ENCODE measurements around the gene SRMS. TPM values are rescaled to one million over a fixed set of nuclear protein-coding genes. Genes with fewer than 3 reads are reported as not detected.
A peak's percentile ranks its signal among the peaks of the same experiment; 100 is the strongest.

SRMS gene
- total and polyA plus RNA-seq, 4 donors, result not detected

DNA sequence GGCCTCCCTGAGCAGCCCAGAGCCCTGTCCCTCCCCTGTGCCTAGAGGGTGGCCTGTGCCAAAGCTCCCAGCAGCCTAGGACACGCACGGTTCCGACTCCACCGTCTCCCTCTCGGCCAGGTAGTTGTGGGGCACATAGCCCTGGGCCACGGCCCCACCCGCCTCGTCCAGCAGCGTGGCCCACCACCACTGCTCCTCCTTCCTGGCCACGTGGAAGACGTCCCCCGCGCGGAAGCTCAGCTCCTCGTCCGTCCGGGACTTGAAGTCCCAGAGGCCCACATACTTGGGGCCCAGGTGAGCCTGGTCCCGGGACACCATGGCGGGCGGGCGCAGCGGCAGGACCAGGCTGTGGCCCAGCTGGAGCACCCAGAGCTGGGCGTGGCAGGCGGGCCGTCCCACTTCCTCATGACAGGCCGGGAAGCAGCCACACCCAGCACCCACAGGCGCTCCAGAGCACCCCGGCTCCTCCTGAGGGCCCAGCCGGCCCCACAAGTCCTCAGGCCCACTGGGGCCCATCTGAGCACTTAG is 10.5 kb downstream of the SRMS start, which contains the start of gene PTK6 (continued):
- TF ChIP-seq TAF1 (conservative IDR thresholded peaks at IDR 0.05), result no peak
- TF ChIP-seq, protein P1, sequence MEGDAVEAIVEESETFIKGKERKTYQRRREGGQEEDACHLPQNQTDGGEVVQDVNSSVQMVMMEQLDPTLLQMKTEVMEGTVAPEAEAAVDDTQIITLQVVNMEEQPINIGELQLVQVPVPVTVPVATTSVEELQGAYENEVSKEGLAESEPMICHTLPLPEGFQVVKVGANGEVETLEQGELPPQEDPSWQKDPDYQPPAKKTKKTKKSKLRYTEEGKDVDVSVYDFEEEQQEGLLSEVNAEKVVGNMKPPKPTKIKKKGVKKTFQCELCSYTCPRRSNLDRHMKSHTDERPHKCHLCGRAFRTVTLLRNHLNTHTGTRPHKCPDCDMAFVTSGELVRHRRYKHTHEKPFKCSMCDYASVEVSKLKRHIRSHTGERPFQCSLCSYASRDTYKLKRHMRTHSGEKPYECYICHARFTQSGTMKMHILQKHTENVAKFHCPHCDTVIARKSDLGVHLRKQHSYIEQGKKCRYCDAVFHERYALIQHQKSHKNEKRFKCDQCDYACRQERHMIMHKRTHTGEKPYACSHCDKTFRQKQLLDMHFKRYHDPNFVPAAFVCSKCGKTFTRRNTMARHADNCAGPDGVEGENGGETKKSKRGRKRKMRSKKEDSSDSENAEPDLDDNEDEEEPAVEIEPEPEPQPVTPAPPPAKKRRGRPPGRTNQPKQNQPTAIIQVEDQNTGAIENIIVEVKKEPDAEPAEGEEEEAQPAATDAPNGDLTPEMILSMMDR (IDR thresholded peaks at IDR 0.05; ENCODE audit: low read depth, low read length, missing input control), result no peak

DNA sequence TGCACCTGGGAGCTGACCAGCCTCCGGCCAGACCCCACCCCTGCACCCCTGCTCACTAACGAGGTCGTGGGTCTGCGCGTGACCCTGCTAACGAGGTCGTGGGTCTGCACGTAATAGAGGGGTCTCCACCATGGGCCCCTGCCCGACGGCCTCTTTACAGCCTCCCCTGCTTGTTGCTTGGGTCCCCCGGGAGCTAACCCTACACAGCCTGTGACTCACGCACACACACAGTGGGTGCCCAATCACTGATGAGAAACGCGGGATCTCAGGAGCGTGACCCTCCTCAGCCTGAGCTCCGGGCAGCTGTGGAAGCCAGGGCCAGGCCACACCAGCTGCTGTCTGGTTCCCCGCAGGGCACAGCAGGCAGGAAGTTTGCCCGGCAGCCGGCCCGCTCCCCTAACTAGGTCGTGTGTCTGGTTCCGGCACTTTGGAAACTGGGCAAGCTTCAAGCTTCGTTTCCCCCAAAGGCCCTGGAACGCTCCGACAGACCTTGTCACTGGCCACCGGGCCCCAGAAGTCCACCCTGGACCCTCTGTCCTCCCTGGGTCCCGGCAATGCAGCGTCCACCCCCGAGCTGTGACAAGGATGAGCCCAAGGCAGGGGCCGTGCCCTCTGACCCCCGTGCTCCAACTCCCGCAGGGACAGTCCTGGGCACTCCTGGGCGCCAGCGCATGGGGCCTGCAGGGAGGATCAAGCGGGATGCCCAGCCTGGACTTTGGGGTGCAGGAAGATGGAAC is 11.1 kb downstream of the SRMS start:
- H3K9me3 ChIP-seq (ENCODE audit: control insufficient read depth in 4 of 4, low read length in 3 of 4), result no peaks in the 10 kb centered on the region
- no peak for DNase-seq (ENCODE audit: low spot score)
- TF ChIP-seq, protein P2, sequence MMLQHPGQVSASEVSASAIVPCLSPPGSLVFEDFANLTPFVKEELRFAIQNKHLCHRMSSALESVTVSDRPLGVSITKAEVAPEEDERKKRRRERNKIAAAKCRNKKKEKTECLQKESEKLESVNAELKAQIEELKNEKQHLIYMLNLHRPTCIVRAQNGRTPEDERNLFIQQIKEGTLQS (IDR thresholded peaks at IDR 0.05), result no peak
- TF ChIP-seq FOXA1 (IDR thresholded peaks at IDR 0.05) (no peak), HNF4A (conservative IDR thresholded peaks at IDR 0.05) (no peak), RXRA (IDR thresholded peaks at IDR 0.05) (no peak), EGR1 (IDR thresholded peaks at IDR 0.05; ENCODE audit: low read depth in 2 of 2) (no peak), TAF1 (conservative IDR thresholded peaks at IDR 0.05) (no peak), FOXA2 (IDR thresholded peaks at IDR 0.05) (no peak), GABPA (IDR thresholded peaks at IDR 0.05 in 1 of 2, conservative IDR thresholded peaks at IDR 0.05 in 1 of 2) (no peak), NR2F2 (IDR thresholded peaks at IDR 0.05) (no peak), JUND (IDR thresholded peaks at IDR 0.05) (no peak), HNF4G (IDR thresholded peaks at IDR 0.05) (no peak), YY1 (IDR thresholded peaks at IDR 0.05) (no peak)
- TF ChIP-seq, protein P3, sequence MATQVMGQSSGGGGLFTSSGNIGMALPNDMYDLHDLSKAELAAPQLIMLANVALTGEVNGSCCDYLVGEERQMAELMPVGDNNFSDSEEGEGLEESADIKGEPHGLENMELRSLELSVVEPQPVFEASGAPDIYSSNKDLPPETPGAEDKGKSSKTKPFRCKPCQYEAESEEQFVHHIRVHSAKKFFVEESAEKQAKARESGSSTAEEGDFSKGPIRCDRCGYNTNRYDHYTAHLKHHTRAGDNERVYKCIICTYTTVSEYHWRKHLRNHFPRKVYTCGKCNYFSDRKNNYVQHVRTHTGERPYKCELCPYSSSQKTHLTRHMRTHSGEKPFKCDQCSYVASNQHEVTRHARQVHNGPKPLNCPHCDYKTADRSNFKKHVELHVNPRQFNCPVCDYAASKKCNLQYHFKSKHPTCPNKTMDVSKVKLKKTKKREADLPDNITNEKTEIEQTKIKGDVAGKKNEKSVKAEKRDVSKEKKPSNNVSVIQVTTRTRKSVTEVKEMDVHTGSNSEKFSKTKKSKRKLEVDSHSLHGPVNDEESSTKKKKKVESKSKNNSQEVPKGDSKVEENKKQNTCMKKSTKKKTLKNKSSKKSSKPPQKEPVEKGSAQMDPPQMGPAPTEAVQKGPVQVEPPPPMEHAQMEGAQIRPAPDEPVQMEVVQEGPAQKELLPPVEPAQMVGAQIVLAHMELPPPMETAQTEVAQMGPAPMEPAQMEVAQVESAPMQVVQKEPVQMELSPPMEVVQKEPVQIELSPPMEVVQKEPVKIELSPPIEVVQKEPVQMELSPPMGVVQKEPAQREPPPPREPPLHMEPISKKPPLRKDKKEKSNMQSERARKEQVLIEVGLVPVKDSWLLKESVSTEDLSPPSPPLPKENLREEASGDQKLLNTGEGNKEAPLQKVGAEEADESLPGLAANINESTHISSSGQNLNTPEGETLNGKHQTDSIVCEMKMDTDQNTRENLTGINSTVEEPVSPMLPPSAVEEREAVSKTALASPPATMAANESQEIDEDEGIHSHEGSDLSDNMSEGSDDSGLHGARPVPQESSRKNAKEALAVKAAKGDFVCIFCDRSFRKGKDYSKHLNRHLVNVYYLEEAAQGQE (IDR thresholded peaks at IDR 0.05), result no peak
- TF ChIP-seq, protein P4, sequence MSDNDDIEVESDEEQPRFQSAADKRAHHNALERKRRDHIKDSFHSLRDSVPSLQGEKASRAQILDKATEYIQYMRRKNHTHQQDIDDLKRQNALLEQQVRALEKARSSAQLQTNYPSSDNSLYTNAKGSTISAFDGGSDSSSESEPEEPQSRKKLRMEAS (IDR thresholded peaks at IDR 0.05), result no peak
- TF ChIP-seq, protein P5, sequence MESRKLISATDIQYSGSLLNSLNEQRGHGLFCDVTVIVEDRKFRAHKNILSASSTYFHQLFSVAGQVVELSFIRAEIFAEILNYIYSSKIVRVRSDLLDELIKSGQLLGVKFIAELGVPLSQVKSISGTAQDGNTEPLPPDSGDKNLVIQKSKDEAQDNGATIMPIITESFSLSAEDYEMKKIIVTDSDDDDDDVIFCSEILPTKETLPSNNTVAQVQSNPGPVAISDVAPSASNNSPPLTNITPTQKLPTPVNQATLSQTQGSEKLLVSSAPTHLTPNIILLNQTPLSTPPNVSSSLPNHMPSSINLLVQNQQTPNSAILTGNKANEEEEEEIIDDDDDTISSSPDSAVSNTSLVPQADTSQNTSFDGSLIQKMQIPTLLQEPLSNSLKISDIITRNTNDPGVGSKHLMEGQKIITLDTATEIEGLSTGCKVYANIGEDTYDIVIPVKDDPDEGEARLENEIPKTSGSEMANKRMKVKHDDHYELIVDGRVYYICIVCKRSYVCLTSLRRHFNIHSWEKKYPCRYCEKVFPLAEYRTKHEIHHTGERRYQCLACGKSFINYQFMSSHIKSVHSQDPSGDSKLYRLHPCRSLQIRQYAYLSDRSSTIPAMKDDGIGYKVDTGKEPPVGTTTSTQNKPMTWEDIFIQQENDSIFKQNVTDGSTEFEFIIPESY (IDR thresholded peaks at IDR 0.05), result no peak
- TF ChIP-seq, protein P1 (IDR thresholded peaks at IDR 0.05; ENCODE audit: low read depth, low read length, missing input control), result no peak
- no peak overlapping the region for H3K4me3 ChIP-seq (ENCODE audit: low read depth in 1 of 3, low read length in 3 of 3)
- WGBS, result 62% methylated on average over 35 of the region's 35 CpGs
- no peaks in the 10 kb centered on the region for H3K36me3 ChIP-seq (ENCODE audit: control insufficient read depth in 4 of 4, insufficient read depth in 3 of 4, low read depth in 1 of 4, low read length in 3 of 4)
- peak overlapping the region; percentile 57 to 63 for H3K27ac ChIP-seq (ENCODE audit: low read depth in 1 of 2, low read length in 2 of 2)
- H3K27me3 ChIP-seq (ENCODE audit: control insufficient read depth in 4 of 4, insufficient read depth in 4 of 4, low read length in 3 of 4), result no peaks in the 10 kb centered on the region
- peaks cover 10 to 28% (median 19%) of the 10 kb centered on the region in 4 donors for H3K4me1 ChIP-seq (ENCODE audit: control insufficient read depth in 4 of 4, insufficient read depth in 4 of 4, low read length in 3 of 4)
- H3K9ac ChIP-seq (ENCODE audit: low read depth in 1 of 2, low read length in 2 of 2), result no peak overlapping the region

Measured in liver (tissue), 9 donors.